NCI-H446 treated with DMSO at 0.1 percent for 48 hours (cell line): ENCODE measurements around the gene DOCK2.
"Not testable (repeated sequence)": the region's sequence is repeated elsewhere in the genome, so short reads cannot be mapped to it uniquely, and the experiment has no call there.

ENCODE experiments used
- DNase-seq: peaks from one replicate; lab custom pipeline; 2025; lab: John Stamatoyannopoulos, UW

Gene DOCK2

GRCh38 chr5:169641253-169641652 is 4.2 kb downstream of the DOCK2 start:
- no peak for DNase-seq

GRCh38 chr5:169646856-169647255 is 9.8 kb downstream of the DOCK2 start:
- DNase-seq, result no peak

GRCh38 chr5:169647566-169647965 is 10.5 kb downstream of the DOCK2 start:
- DNase-seq, result no peak

GRCh38 chr5:169648725-169649310 is 11.7 kb downstream of the DOCK2 start:
- DNase-seq, result peak; percentile 23

GRCh38 chr5:169649486-169649885 is 12.4 kb downstream of the DOCK2 start:
- DNase-seq, result no peak

DNA sequence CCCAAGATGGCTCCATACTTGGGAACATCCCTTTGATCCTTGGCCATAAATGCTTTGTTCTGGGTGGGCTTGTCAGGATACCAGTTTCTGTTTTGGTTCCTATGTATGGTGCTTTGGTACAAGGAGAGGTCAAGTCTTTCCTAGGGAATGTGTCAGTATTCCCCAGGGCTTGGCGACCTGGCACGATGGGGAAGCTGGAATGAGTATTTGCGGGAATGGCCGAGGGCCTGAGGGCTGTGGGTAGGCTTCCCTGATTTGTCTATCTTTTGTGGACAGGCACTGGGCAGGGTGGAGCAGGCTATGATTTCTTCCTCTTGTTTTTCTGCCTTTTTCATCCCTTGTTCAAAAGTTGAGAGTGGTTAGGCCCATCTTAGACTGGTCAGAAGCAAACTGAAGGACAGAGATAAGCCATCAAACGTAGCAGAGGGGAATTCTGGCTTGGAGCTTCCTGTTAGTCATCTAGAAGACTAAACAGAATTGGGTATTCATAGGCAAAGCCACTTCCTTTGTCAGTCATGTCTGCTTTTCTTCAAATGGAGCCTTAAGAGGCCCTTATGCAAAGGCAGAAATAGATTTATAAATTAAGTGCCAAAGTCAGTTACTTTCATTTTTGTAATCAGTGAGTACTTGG is 13.7 kb downstream of the DOCK2 start:
- no peak for DNase-seq

GRCh38 chr5:169651526-169651925 is 14.5 kb downstream of the DOCK2 start:
- no peak for DNase-seq

DNA sequence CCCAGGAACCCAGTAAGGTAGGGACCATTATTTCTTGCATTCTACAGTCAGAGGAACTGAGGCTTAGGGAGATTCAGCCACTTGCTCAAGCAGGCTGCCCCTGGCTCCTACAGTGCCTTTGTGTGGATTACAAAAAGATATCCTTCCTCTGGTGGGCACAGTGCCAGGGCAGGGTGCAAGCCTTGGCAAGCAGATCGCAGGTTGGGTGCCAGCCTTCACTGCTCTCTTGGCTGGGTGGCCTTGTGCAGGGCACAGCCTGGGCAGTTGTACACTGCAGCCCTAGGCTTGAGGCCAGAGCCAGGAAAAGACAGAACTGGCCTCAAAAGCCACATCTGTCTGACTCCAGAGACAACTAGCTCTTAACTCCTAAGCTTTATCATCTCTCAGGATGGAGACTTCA is 15.0 kb downstream of the DOCK2 start:
- DNase-seq, result no peak

DNA sequence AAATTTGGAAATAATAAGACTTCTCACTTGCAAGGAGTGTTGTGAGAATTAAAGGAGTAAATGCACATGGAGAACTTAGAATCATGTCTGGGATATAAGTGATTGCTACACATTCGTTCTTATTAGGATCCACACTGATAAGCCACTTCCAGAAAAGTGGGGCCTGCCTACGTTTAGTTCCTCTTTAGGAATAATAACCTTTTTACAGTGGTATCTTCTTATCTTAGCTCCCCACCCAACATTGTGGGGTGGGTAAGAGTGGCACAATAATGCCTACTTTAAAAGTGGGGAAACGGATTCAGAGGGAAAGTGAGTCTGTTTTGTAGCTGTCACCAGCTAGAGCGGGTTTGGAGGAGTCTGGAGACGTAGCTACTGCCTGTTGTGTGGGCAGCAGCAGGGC is 16.0 kb downstream of the DOCK2 start:
- DNase-seq, result no peak

DNA sequence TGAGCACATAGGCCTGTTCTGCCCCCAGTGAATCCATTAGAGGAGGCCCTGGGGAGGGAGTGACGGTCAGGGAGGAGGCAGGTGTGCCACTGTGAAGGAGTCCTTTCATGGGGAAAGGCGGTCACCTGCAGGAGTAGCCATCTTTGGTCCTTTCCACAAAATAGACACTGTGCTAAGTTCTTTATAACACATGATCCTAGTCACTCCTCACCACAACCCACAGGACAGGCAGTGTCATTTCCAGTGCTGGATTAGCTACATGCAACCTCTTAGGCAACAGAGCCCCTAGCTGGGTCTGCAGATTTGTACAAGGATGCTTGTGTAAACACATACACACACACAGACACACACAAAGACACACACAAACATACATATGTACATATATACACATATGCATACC is 18.3 kb downstream of the DOCK2 start:
- no peak for DNase-seq

GRCh38 chr5:169656125-169656901 is 19.2 kb downstream of the DOCK2 start:
- no peak for DNase-seq

GRCh38 chr5:169657127-169657526 is 20.1 kb downstream of the DOCK2 start:
- no peak for DNase-seq

DNA sequence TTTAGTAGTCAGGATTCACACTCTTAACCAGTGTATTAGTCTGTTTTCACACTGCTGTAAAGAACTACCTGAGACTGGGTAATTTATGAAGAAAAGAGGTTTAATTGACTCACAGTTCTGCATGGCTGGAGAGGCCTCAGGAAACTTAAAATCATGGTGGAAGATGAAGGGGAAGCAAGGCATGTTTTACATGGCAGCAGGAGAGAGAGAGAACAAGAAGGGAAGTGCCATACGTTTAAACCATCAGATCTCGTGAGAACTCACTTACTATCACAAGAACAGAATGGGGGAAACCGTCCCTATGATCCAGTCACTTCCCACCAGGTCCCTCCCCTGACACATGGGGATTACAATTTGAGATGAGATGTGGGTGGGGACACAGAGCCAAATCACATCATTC is 25.4 kb downstream of the DOCK2 start:
- not testable (repeated sequence) for DNase-seq

- no peak for DNase-seq
These were observed 26.5 kb downstream of the DOCK2 start for GRCh38 chr5:169663537-169663936.

DNA sequence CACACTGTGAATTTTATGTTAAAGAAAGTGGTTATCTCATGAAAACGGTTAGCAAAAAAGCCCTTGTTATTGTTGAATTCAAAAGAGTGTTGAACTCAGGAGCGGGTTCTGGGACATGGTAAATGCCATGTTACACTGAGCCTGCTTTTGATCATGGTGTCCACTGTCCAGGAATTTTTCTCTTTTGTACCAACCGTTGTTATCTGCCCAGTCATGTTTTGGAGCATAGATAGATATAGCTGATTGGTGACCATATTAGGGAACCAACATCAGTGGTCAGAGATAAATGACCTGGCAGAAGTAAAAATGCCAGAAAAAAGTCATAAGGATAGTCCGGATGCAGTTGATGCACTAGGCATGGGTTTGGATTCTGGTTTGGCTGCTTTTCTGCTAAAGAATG is 29.3 kb downstream of the DOCK2 start:
- no peak for DNase-seq

- peak; percentile 6 for DNase-seq
These were observed 31.0 kb downstream of the DOCK2 start for GRCh38 chr5:169667896-169668674.

DNA sequence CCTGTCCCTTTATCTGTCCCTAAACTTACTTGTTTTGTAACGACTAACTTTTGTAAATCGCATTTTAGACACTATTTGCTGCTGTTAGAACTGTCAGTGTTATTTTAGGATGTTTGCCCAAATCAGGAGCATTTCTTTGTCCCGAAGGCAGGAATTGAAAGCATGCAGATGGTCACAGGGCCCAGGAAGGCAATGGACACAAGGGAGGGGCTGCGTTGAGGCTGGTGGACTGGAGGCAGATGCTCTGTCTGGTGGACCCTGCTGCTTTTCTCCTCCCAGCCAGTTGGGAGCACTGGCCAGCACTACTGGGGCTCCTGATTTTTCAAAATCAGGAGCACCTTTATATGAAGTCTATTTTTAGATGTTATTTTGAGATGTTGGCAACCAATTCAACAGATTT is 31.7 kb downstream of the DOCK2 start:
- DNase-seq, result no peak

- DNase-seq, result no peak
These were observed 33.9 kb downstream of the DOCK2 start for GRCh38 chr5:169670769-169671525.

DNA sequence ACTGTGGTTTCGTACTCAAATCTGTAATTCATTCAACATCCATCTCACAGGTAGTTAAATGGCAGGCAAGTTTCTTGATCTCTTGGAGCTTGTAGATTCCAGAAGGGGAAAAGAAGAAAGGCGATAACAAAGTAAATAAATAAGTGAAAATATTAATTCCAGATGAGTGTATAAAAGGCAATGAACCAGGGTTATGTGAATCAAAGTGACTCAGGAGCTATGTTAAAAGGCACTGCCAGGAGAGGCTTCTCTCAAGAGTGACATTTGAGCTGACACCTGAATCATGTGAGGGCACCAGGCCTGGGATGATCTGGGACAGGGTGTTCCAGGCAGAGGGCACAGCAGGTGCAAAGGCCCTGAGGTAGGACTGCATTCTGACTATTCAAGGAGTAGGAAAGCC is 45.0 kb downstream of the DOCK2 start:
- DNase-seq, result no peak

DNA sequence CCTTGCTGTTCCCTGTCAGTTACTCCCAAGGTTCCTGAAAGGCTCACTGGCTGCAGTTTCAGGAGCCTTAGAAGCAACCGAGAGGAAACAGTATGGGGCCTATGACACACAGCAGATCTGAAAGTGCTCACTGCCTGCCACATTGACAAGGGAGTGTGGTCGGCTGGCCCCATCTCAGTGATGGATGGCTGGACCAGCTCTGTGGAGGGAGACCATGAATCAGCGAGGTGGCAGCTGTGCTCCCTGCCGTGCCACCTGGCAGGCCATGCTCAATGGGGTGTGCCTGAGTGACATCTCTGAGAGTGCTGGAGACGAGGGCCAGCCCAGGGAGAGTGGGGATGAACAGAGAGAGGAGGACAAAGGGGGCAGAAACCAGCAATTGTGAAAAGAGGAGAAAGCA is 49.1 kb downstream of the DOCK2 start:
- DNase-seq, result no peak

- DNase-seq, result no peak
These were observed 51.0 kb downstream of the DOCK2 start for GRCh38 chr5:169688106-169688505.

- DNase-seq, result no peak
These were observed 54.4 kb downstream of the DOCK2 start for GRCh38 chr5:169691471-169691870.
